OCI-LY7 (cell line): Measurements from ENCODE around the gene EHF. TPM values are rescaled to one million over a fixed set of nuclear protein-coding genes. Genes with fewer than 3 reads are reported as not detected.

ENCODE experiments used
- BruUV-seq: library from RNA; stranded (reverse); fragments of 400-500 nt; replicated peaks from 2 replicates; lab custom pipeline; 2021; lab: Mats Ljungman, UMichigan
- CTCF ChIA-PET: fragments of 300-600 bp; sonication (Branson Sonifier 250); formaldehyde crosslinking; loops from one replicate; lab custom pipeline; 2022; ENCODE audit warnings: antibody characterized with exemption; ENCODE audit not compliant: unreplicated experiment; lab: Charles Lee
- POLR2A ChIA-PET: fragments of 300-600 bp; sonication (Branson Sonifier 250); formaldehyde crosslinking; loops from one replicate; lab custom pipeline; 2022; ENCODE audit warnings: antibody characterized with exemption; lab: Charles Lee
- DNase-seq: peaks from one replicate; pipeline ENCODE4 v3.0.0-alpha.2; 2015; ENCODE audit warnings: low spot score
- H2AFZ ChIP-seq: fragments of 200-600 bp; sonication (generic), shearing (Covaris generic); 2 replicates; pipeline ENCODE4 v1.6.1; 2014; ENCODE audit warnings: mild to moderate bottlenecking, antibody characterized with exemption, low read length, moderate library complexity
- H3K27ac ChIP-seq: fragments of 200-600 bp; sonication (generic); 2 replicates; pipeline ENCODE4 v1.5.1; 2014; ENCODE audit warnings: mixed run types, low read depth, mild to moderate bottlenecking, moderate library complexity, low read length, inconsistent platforms; ENCODE audit not compliant: poor library complexity, severe bottlenecking
- H3K36me3 ChIP-seq: fragments of 200-600 bp; sonication (generic); 2 replicates; pipeline ENCODE4 v1.6.1; 2014; ENCODE audit warnings: mild to moderate bottlenecking, antibody characterized with exemption, low read length, moderate library complexity, mixed read lengths; ENCODE audit not compliant: insufficient read depth
- H3K4me1 ChIP-seq: fragments of 200-600 bp; sonication (generic); 2 replicates; pipeline ENCODE4 v1.5.1; 2014; ENCODE audit warnings: mild to moderate bottlenecking, low read length; ENCODE audit not compliant: insufficient read depth, poor library complexity, severe bottlenecking
- H3K4me2 ChIP-seq: fragments of 200-600 bp; sonication (generic); 2 replicates; pipeline ENCODE4 v1.6.1; 2014; ENCODE audit warnings: mild to moderate bottlenecking, low read length
- H3K4me3 ChIP-seq: fragments of 200-600 bp; sonication (generic); 2 replicates; pipeline ENCODE4 v1.5.1; 2014; ENCODE audit warnings: mild to moderate bottlenecking, low read depth, low read length; ENCODE audit not compliant: poor library complexity, severe bottlenecking
- H3K79me2 ChIP-seq: fragments of 200-600 bp; sonication (generic); 2 replicates; pipeline ENCODE4 v1.6.1; 2016; ENCODE audit warnings: low read depth, mild to moderate bottlenecking, low read length, moderate library complexity, mixed read lengths; ENCODE audit not compliant: insufficient read depth
- H3K9me2 ChIP-seq: fragments of 200-600 bp; sonication (generic); 2 replicates; pipeline ENCODE4 v1.6.1; 2016; ENCODE audit warnings: mild to moderate bottlenecking, low read length, mixed read lengths; ENCODE audit not compliant: insufficient read depth
- H3K9me3 ChIP-seq: fragments of 200-600 bp; sonication (generic); 2 replicates; pipeline ENCODE4 v1.6.1; 2014; ENCODE audit warnings: mild to moderate bottlenecking, mixed run types, low read length, mixed read lengths
- H4K20me1 ChIP-seq: fragments of 200-600 bp; sonication (generic); 2 replicates; pipeline ENCODE4 v1.6.1; 2014; ENCODE audit warnings: mild to moderate bottlenecking, antibody characterized with exemption, low read length, moderate library complexity, mixed read lengths; ENCODE audit not compliant: insufficient read depth
- CTCF ChIP-seq: fragments of 200-600 bp; sonication (generic); conservative IDR thresholded peaks from 2 replicates; pipeline ENCODE4 v1.5.1; 2014; ENCODE audit warnings: mild to moderate bottlenecking, antibody characterized with exemption, low read length, moderate library complexity, mixed read lengths
- EZH2phosphoT487 ChIP-seq: fragments of 200-600 bp; sonication (generic); IDR thresholded peaks from 2 replicates; pipeline ENCODE4 v1.6.1; 2018; ENCODE audit warnings: low read depth, borderline replicate concordance, mild to moderate bottlenecking, mixed run types, antibody characterized with exemption, low read length, moderate library complexity, mixed read lengths
- intact Hi-C: fragments of 100-400 bp; cut with micrococcal nuclease; formaldehyde crosslinking; loops from one replicate; pipeline ENCODE4 v1.10.0; 2022; ENCODE audit not compliant: unreplicated experiment
- total RNA-seq, 2 experiments: library from RNA; depleted of rRNA in 1 of 2; stranded (reverse); fragments of >200 nt in 1 of 2; shearing (Covaris generic) in 1 of 2; gene quantifications; 2 replicates each; pipeline ENCODE4 v1.2.3, GENCODE V29; 2014 to 2022

The EHF gene
- total RNA-seq, 2 experiments from 2014 or later, result not detected

- no peak overlapping the region for H2AFZ ChIP-seq
- H3K4me2 ChIP-seq, result no peak overlapping the region
- TF ChIP-seq CTCF (no peak), EZH2phosphoT487 (no peak)
- H3K9me3 ChIP-seq, result no peaks in the 10 kb centered on the region
- CTCF ChIA-PET, result no interaction called here
- no peaks in the 10 kb centered on the region for H3K4me1 ChIP-seq
- H3K4me3 ChIP-seq, result no peak overlapping the region
- intact Hi-C loops, result no loop called here
- no peaks in the 10 kb centered on the region for H3K79me2 ChIP-seq
- no peaks in the 10 kb centered on the region for H3K36me3 ChIP-seq
- DNase-seq, result no peak
- BruUV-seq, result no TSS peak
- POLR2A ChIA-PET, result interaction anchor here (0.7 kb wide), 2 partner anchors 56 to 98 kb away, joined by 3 to 5 read pairs; no protein-coding TSS in a partner anchor
- H3K9me2 ChIP-seq, result no peaks in the 10 kb centered on the region
- no peak overlapping the region for H3K27ac ChIP-seq
- no peaks in the 10 kb centered on the region for H4K20me1 ChIP-seq
These were observed 20.6 kb downstream of the EHF start for GRCh38 chr11:34641456-34641855.

- no TSS peak for BruUV-seq
- no peak for DNase-seq
- CTCF ChIA-PET, result no interaction called here
- no peaks in the 10 kb centered on the region for H3K9me3 ChIP-seq
- no peak for TF ChIP-seq CTCF
- no peak for TF ChIP-seq EZH2phosphoT487
- H3K9me2 ChIP-seq, result no peaks in the 10 kb centered on the region
- intact Hi-C loops, result no loop called here
- no peaks in the 10 kb centered on the region for H3K79me2 ChIP-seq
- H3K4me1 ChIP-seq, result no peaks in the 10 kb centered on the region
- H3K4me2 ChIP-seq, result no peak overlapping the region
- H3K36me3 ChIP-seq, result no peaks in the 10 kb centered on the region
- H3K4me3 ChIP-seq, result no peak overlapping the region
- H4K20me1 ChIP-seq, result no peaks in the 10 kb centered on the region
- no peak overlapping the region for H2AFZ ChIP-seq
- POLR2A ChIA-PET, result interaction anchor here (0.7 kb wide), 2 partner anchors 56 to 98 kb away, joined by 3 to 5 read pairs; no protein-coding TSS in a partner anchor
- H3K27ac ChIP-seq, result no peak overlapping the region
These were observed 21.2 kb downstream of the EHF start for GRCh38 chr11:34642001-34642554.

GRCh38 chr11:34642873-34643272, 22.0 kb downstream of the EHF start:
- no peaks in the 10 kb centered on the region for H3K79me2 ChIP-seq
- BruUV-seq, result no TSS peak
- no peaks in the 10 kb centered on the region for H3K9me3 ChIP-seq
- H3K27ac ChIP-seq, result no peak overlapping the region
- H3K4me3 ChIP-seq, result no peak overlapping the region
- H3K4me1 ChIP-seq, result no peaks in the 10 kb centered on the region
- ChIA-PET POLR2A (no interaction called here), CTCF (no interaction called here)
- no peaks in the 10 kb centered on the region for H3K9me2 ChIP-seq
- no peaks in the 10 kb centered on the region for H3K36me3 ChIP-seq
- no peak for DNase-seq
- TF ChIP-seq EZH2phosphoT487, result no peak
- no peak for TF ChIP-seq CTCF
- intact Hi-C loops, result no loop called here
- H2AFZ ChIP-seq, result no peak overlapping the region
- no peak overlapping the region for H3K4me2 ChIP-seq
- H4K20me1 ChIP-seq, result no peaks in the 10 kb centered on the region
